Neuron (in vitro differentiated cells): ENCODE data around the gene DYRK3.
"Not testable (repeated sequence)": the region's sequence is repeated elsewhere in the genome, so short reads cannot be mapped to it uniquely, and the experiment has no call there.

Experiments
- H2AFZ ChIP-seq: one replicate; pipeline ENCODE4 v1.6.1; 2013; ENCODE audit warnings: low read depth, mild to moderate bottlenecking, inconsistent platforms, low read length, moderate library complexity
- H3K27me3 ChIP-seq: one replicate; pipeline ENCODE4 v1.6.1; 2013; ENCODE audit warnings: low read length; ENCODE audit not compliant: insufficient read depth
- H3K36me3 ChIP-seq: one replicate; pipeline ENCODE4 v1.6.1; 2013; ENCODE audit warnings: low read length; ENCODE audit not compliant: insufficient read depth
- H3K4me1 ChIP-seq: one replicate; pipeline ENCODE4 v1.6.1; 2013; ENCODE audit warnings: low read length; ENCODE audit not compliant: insufficient read depth
- H3K4me3 ChIP-seq: 2 replicates; pipeline ENCODE4 v1.5.1; 2013; ENCODE audit warnings: mild to moderate bottlenecking, low read length, moderate library complexity
- H3K9me3 ChIP-seq: one replicate; pipeline ENCODE4 v1.6.1; 2013; ENCODE audit warnings: low read length

DYRK3 gene

GRCh38 chr1:206642074-206642473 lies 6.7 kb downstream of the DYRK3 start:
- not testable (repeated sequence) for H2AFZ ChIP-seq, H3K27me3 ChIP-seq, H3K9me3 ChIP-seq, H3K4me3 ChIP-seq, H3K36me3 ChIP-seq, H3K4me1 ChIP-seq

- Histone ChIP-seq H2AFZ (no peak overlapping the region), H3K27me3 (no peaks in the 10 kb centered on the region), H3K36me3 (peaks cover 12% of the 10 kb centered on the region), H3K4me3 (no peak overlapping the region), H3K4me1 (no peaks in the 10 kb centered on the region), H3K9me3 (no peaks in the 10 kb centered on the region)
Measured at GRCh38 chr1:206643118-206643698, 7.9 kb downstream of the DYRK3 start.

- Histone ChIP-seq H3K27me3 (no peaks in the 10 kb centered on the region), H3K4me3 (no peak overlapping the region), H3K36me3 (peaks cover 20% of the 10 kb centered on the region), H3K9me3 (no peaks in the 10 kb centered on the region), H2AFZ (no peak overlapping the region), H3K4me1 (no peaks in the 10 kb centered on the region)
Measured at GRCh38 chr1:206646504-206646903, 11.2 kb downstream of the DYRK3 start.

GRCh38 chr1:206647224-206647623 lies 11.9 kb downstream of the DYRK3 start:
- Histone ChIP-seq H3K36me3 (peaks cover 20% of the 10 kb centered on the region), H3K27me3 (no peaks in the 10 kb centered on the region), H2AFZ (no peak overlapping the region), H3K9me3 (no peaks in the 10 kb centered on the region), H3K4me3 (no peak overlapping the region), H3K4me1 (no peaks in the 10 kb centered on the region)

GRCh38 chr1:206649261-206649921 lies 14.1 kb downstream of the DYRK3 start:
- Histone ChIP-seq H3K27me3 (no peaks in the 10 kb centered on the region), H3K9me3 (no peaks in the 10 kb centered on the region), H3K4me1 (peaks cover 5% of the 10 kb centered on the region), H3K36me3 (peaks cover 20% of the 10 kb centered on the region), H3K4me3 (no peak overlapping the region), H2AFZ (no peak overlapping the region)

- Histone ChIP-seq H3K4me1 (peaks cover 15% of the 10 kb centered on the region), H3K36me3 (peaks cover 20% of the 10 kb centered on the region), H3K9me3 (no peaks in the 10 kb centered on the region), H3K4me3 (no peak overlapping the region), H2AFZ (no peak overlapping the region), H3K27me3 (no peaks in the 10 kb centered on the region)
Measured at GRCh38 chr1:206651014-206651413, 15.7 kb downstream of the DYRK3 start.

GRCh38 chr1:206651958-206652890 lies 16.9 kb downstream of the DYRK3 start:
- peaks cover 20% of the 10 kb centered on the region for H3K36me3 ChIP-seq
- H3K27me3 ChIP-seq, result no peaks in the 10 kb centered on the region
- no peak overlapping the region for H3K4me3 ChIP-seq
- peaks cover 15% of the 10 kb centered on the region for H3K4me1 ChIP-seq
- no peak overlapping the region for H2AFZ ChIP-seq
- H3K9me3 ChIP-seq, result no peaks in the 10 kb centered on the region

GRCh38 chr1:206653715-206654459 lies 18.6 kb downstream of the DYRK3 start:
- Histone ChIP-seq H3K4me1 (peaks cover 15% of the 10 kb centered on the region), H3K36me3 (peaks cover 6% of the 10 kb centered on the region), H3K4me3 (no peak overlapping the region), H2AFZ (no peak overlapping the region), H3K9me3 (no peaks in the 10 kb centered on the region), H3K27me3 (no peaks in the 10 kb centered on the region)

GRCh38 chr1:206654828-206655227 lies 19.5 kb downstream of the DYRK3 start:
- H3K4me3 ChIP-seq, result no peak overlapping the region
- no peaks in the 10 kb centered on the region for H3K36me3 ChIP-seq
- peaks cover 17% of the 10 kb centered on the region for H3K4me1 ChIP-seq
- H2AFZ ChIP-seq, result no peak overlapping the region
- no peaks in the 10 kb centered on the region for H3K9me3 ChIP-seq
- peaks cover 2% of the 10 kb centered on the region for H3K27me3 ChIP-seq

GRCh38 chr1:206655471-206655882 lies 20.1 kb downstream of the DYRK3 start:
- peaks cover 17% of the 10 kb centered on the region for H3K4me1 ChIP-seq
- H3K27me3 ChIP-seq, result peaks cover 2% of the 10 kb centered on the region
- no peak overlapping the region for H3K4me3 ChIP-seq
- no peak overlapping the region for H2AFZ ChIP-seq
- H3K9me3 ChIP-seq, result no peaks in the 10 kb centered on the region
- no peaks in the 10 kb centered on the region for H3K36me3 ChIP-seq

GRCh38 chr1:206656936-206657335 lies 21.6 kb downstream of the DYRK3 start:
- no peaks in the 10 kb centered on the region for H3K9me3 ChIP-seq
- peaks cover 17% of the 10 kb centered on the region for H3K4me1 ChIP-seq
- peaks cover 2% of the 10 kb centered on the region for H3K27me3 ChIP-seq
- H3K4me3 ChIP-seq, result no peak overlapping the region
- H2AFZ ChIP-seq, result no peak overlapping the region
- H3K36me3 ChIP-seq, result no peaks in the 10 kb centered on the region

- Histone ChIP-seq H2AFZ (no peak overlapping the region), H3K27me3 (peaks cover 7% of the 10 kb centered on the region)
Measured at GRCh38 chr1:206657751-206658150, 22.4 kb downstream of the DYRK3 start.

More at GRCh38 chr1:206657751-206658150, 22.4 kb downstream of the DYRK3 start:
- H3K4me3 ChIP-seq, result no peak overlapping the region
- H3K4me1 ChIP-seq, result peaks cover 17% of the 10 kb centered on the region
- H3K36me3 ChIP-seq, result no peaks in the 10 kb centered on the region
- no peaks in the 10 kb centered on the region for H3K9me3 ChIP-seq
